Smooth muscle cell (in vitro differentiated cells): ENCODE data around the gene FOSL1. TPM values are rescaled to one million over a fixed set of nuclear protein-coding genes. Genes with fewer than 3 reads are reported as not detected.

Experiments used
- DNase-seq: peaks from one replicate; lab custom pipeline; 2025; ENCODE audit not compliant: unreplicated experiment; lab: John Stamatoyannopoulos, UW
- H2AFZ ChIP-seq: fragments of 200-600 bp; sonication (generic); 2 replicates; pipeline ENCODE4 v1.6.0; 2016; ENCODE audit warnings: antibody characterized with exemption, low read depth, mild to moderate bottlenecking
- H3F3A ChIP-seq: fragments of 200-600 bp; sonication (generic); 2 replicates; pipeline ENCODE4 v1.6.0; 2017; ENCODE audit warnings: antibody characterized with exemption, low read depth
- H3K27ac ChIP-seq: fragments of 200-600 bp; sonication (generic); 2 replicates; pipeline ENCODE4 v1.5.1; 2016; ENCODE audit warnings: low read depth, mild to moderate bottlenecking
- H3K27me3 ChIP-seq: fragments of 200-600 bp; sonication (generic); 2 replicates; pipeline ENCODE4 v1.6.1; 2016; ENCODE audit warnings: low read depth, mild to moderate bottlenecking
- H3K36me3 ChIP-seq: fragments of 200-600 bp; sonication (generic); 2 replicates; pipeline ENCODE4 v1.5.1; 2016; ENCODE audit warnings: low read depth
- H3K4me1 ChIP-seq: fragments of 200-600 bp; sonication (generic); 2 replicates; pipeline ENCODE4 v1.5.1; 2016; ENCODE audit warnings: low read depth
- H3K4me2 ChIP-seq: fragments of 200-600 bp; sonication (generic); 2 replicates; pipeline ENCODE4 v1.6.0; 2016; ENCODE audit warnings: mild to moderate bottlenecking
- H3K4me3 ChIP-seq: fragments of 200-600 bp; sonication (generic); 2 replicates; pipeline ENCODE4 v1.5.1; 2016; ENCODE audit warnings: mild to moderate bottlenecking
- H3K79me2 ChIP-seq: fragments of 200-600 bp; sonication (generic); 2 replicates; pipeline ENCODE4 v1.6.0; 2016; ENCODE audit warnings: low read depth, mild to moderate bottlenecking
- H3K9ac ChIP-seq: fragments of 200-600 bp; sonication (generic); 2 replicates; pipeline ENCODE4 v1.6.0; 2016; ENCODE audit warnings: low read depth
- H3K9me3 ChIP-seq: fragments of 200-600 bp; sonication (generic); replicated peaks from 2 replicates; pipeline ENCODE4 v1.5.1; 2016; ENCODE audit warnings: low read depth
- H4K20me1 ChIP-seq: fragments of 200-600 bp; sonication (generic); 2 replicates; pipeline ENCODE4 v1.6.0; 2016; ENCODE audit warnings: low read depth
- WGBS: methylation state at CpG from one replicate; pipeline ENCODE4 v1.1.7; 2016; ENCODE audit warnings: low lambda C conversion rate; 5-methylcytosine and 5-hydroxymethylcytosine counted together
- polyA plus RNA-seq: library from polyadenylated mRNA; unstranded; fragments of >200 nt; fragmentation: Nextera tagmentation; extraction: Ambion mirVana; gene quantifications from 2 replicates; pipeline ENCODE4 v1.2.1, GENCODE V29; 2016
- total RNA-seq: library from RNA; depleted of rRNA; stranded (reverse); fragments of >200 nt; gene quantifications from 2 replicates; pipeline ENCODE4 v1.2.3, GENCODE V29; 2014
- TF ChIP-seq, protein P1 (sequence below): fragments of 200-600 bp; sonication (generic); IDR thresholded peaks from 2 replicates; pipeline ENCODE4 v1.5.1; 2017; ENCODE audit warnings: borderline replicate concordance, mild to moderate bottlenecking, antibody characterized with exemption; ENCODE audit not compliant: insufficient read depth, poor library complexity, severe bottlenecking

The FOSL1 gene
- total and polyA plus RNA-seq, 2 experiments from 2014 or later: 15.8 to 26.1 TPM

DNA sequence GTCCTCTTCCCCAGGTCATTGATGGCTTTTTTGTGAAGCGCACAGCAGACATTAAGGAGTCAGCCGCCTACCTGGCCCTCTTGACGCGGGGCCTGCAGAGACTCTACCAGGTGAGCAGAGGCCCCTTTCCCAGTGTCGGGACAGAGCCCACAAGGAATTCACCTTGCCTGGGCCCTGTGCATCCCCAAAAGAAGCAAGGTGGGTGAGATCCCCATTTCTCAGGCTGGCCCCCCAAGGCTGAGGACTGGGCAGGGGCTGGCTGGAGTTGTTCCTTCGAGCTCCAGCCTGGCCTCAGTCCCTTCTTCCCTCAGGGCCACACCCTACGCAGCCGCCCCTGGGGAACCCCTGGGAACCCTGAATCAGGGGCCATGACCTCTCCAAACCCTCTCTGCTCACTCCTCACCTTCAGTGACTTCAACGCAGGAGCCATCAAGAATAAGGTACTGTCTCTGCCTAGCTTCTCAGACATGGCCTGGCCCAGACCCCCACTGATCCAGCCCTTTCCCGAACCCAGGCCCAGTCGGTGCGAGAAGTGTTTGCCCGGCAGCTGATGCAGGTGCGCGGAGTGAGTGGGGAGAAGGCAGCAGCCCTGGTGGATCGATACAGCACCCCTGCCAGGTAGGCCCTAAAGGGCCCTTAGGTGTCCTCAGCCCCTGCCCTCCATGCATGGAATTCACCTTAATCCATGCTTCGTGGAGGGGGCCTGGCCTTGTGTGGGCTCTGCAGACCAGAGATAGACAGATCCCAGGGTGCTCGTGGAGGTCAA lies 35.3 kb downstream of the FOSL1 start:
- Histone ChIP-seq H3K36me3 (no peaks in the 10 kb centered on the region), H3K4me1 (peaks cover 8% of the 10 kb centered on the region), H3K27me3 (no peaks in the 10 kb centered on the region), H3K4me3 (no peak overlapping the region), H3K9ac (no peak overlapping the region), H3K79me2 (peaks cover 27% of the 10 kb centered on the region), H2AFZ (no peak overlapping the region), H3K4me2 (no peak overlapping the region), H3K27ac (no peak overlapping the region), H3F3A (peaks cover 54% of the 10 kb centered on the region), H4K20me1 (peaks cover 46% of the 10 kb centered on the region), H3K9me3 (no peaks in the 10 kb centered on the region)
- DNase-seq: no peak
- WGBS: 92% methylated on average over 18 of the region's 18 CpGs
- TF ChIP-seq, protein P1, sequence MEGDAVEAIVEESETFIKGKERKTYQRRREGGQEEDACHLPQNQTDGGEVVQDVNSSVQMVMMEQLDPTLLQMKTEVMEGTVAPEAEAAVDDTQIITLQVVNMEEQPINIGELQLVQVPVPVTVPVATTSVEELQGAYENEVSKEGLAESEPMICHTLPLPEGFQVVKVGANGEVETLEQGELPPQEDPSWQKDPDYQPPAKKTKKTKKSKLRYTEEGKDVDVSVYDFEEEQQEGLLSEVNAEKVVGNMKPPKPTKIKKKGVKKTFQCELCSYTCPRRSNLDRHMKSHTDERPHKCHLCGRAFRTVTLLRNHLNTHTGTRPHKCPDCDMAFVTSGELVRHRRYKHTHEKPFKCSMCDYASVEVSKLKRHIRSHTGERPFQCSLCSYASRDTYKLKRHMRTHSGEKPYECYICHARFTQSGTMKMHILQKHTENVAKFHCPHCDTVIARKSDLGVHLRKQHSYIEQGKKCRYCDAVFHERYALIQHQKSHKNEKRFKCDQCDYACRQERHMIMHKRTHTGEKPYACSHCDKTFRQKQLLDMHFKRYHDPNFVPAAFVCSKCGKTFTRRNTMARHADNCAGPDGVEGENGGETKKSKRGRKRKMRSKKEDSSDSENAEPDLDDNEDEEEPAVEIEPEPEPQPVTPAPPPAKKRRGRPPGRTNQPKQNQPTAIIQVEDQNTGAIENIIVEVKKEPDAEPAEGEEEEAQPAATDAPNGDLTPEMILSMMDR: no peak

DNA sequence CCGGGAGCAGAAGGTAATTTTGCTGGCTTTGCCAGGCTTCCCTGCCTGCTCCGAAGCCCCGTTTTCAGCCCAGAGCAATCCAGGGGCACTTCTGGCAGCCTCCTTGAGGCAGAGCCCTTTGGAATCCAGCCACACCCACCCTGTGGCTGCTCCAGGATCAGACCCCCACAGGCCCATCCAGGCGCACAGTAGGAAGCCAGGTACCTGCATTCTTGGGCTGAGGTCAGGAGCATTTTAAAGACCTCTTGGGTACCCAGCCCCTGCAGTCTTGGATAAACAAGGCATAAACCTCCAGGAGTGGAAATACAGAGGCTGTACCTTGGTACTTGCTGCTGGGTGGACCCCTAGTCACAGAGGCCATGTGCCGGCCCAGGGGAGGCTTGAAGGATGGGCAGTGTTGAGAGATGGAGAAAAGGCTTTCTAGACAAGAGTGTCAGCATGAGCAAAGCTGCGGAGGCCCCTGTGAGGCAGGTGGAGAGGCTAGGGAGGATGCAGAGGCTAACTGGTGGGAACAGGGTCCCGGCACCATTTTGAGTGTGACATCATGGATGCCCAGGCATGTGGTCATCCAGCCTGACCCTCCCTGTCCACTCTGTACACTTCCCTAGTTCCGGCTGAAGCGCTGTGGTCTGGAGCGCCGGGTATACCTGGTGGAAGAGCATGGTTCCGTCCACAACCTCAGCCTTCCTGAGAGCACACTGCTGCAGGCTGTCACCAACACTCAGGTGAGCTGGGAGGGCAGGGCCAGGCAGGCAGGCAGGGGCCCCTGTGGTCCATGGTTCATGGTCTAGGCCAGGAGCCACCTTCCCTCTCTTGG lies 36.1 kb downstream of the FOSL1 start:
- peaks cover 58% of the 10 kb centered on the region for H3F3A ChIP-seq
- no peak overlapping the region for H3K9ac ChIP-seq
- H3K27me3 ChIP-seq: no peaks in the 10 kb centered on the region
- no peak overlapping the region for H3K4me3 ChIP-seq
- no peak for DNase-seq
- TF ChIP-seq, protein P1: no peak
- H3K27ac ChIP-seq: no peak overlapping the region
- H3K79me2 ChIP-seq: peaks cover 27% of the 10 kb centered on the region
- H3K4me2 ChIP-seq: no peak overlapping the region
- H3K4me1 ChIP-seq: peaks cover 8% of the 10 kb centered on the region
- no peaks in the 10 kb centered on the region for H3K36me3 ChIP-seq
- no peaks in the 10 kb centered on the region for H3K9me3 ChIP-seq
- WGBS: 88% methylated on average over 12 of the region's 12 CpGs
- peaks cover 46% of the 10 kb centered on the region for H4K20me1 ChIP-seq
- no peak overlapping the region for H2AFZ ChIP-seq

DNA sequence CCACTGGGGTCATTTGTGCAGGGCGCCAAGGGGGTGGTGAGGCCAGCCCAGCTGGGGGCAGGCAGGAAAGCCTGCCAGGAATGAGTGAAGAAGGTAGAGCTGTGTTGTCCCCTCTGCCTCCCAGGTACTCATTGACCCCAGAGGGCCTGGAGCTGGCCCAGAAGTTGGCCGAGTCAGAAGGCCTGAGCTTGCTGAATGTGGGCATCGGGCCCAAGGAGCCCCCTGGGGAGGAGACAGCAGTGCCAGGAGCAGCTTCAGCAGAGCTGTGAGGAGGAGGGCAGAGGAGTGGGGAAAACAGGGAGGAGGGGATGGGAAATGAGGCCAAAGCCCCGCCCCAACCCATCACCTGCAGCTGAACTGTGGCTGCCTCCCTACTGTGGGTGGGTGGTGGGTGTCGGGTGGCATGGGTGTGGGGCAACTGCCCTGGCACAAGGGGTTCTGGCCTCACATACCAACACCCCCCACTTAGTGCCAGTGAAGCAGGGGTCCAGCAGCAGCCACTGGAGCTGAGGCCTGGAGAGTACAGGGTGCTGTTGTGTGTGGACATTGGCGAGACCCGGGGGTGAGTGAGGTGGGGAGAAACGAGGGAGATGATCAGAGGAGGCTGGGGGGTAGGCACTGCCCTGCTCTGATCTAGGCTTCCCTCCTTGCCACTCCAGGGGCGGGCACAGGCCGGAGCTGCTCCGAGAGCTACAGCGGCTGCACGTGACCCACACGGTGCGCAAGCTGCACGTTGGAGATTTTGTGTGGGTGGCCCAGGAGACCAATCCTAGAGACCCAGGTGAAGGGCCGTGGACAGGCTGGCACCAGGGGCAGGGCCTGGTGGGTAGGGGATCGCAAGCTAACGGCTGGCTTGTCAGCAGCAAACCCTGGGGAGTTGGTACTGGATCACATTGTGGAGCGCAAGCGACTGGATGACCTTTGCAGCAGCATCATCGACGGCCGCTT lies 37.0 kb downstream of the FOSL1 start:
- peaks cover 55% of the 10 kb centered on the region for H3F3A ChIP-seq
- TF ChIP-seq, protein P1: no peak
- DNase-seq: no peak
- H2AFZ ChIP-seq: no peak overlapping the region
- no peak overlapping the region for H3K4me3 ChIP-seq
- H3K36me3 ChIP-seq: no peaks in the 10 kb centered on the region
- 98% methylated on average over 20 of the region's 24 CpGs for WGBS
- no peak overlapping the region for H3K27ac ChIP-seq
- no peaks in the 10 kb centered on the region for H3K27me3 ChIP-seq
- peaks cover 8% of the 10 kb centered on the region for H3K4me1 ChIP-seq
- no peak overlapping the region for H3K9ac ChIP-seq
- peaks cover 46% of the 10 kb centered on the region for H4K20me1 ChIP-seq
- H3K4me2 ChIP-seq: no peak overlapping the region
- no peaks in the 10 kb centered on the region for H3K9me3 ChIP-seq
- H3K79me2 ChIP-seq: peaks cover 27% of the 10 kb centered on the region
